HG03342 (cell line): ENCODE results near the gene ARMC8.

Source experiments
- ATAC-seq: cut with Tn5 transposase; IDR thresholded peaks from one replicate; pipeline ENCODE4 v1.9.1; 2021; ENCODE audit warnings: mild to moderate bottlenecking, moderate library complexity; ENCODE audit not compliant: unreplicated experiment

The ARMC8 gene

DNA sequence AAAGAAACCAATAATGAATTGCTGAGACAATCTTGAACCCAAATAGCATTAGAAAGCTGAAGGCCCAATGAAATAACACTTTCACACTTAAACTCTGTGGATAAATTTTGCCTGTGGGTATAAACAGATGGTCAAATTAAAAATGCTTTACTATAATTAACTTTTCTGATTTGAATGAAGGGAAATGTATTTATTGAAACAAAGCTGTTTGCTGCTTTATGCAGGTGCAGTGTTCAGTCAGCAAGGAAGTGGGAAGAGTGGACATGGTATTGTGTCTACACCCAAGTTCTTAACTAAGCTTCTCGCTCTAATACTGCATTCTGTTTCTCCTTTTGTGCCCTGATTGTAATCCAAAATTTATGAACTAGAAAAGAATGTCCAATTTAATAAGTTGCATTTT is 110.8 kb downstream of the ARMC8 start:
- ATAC-seq: no peak

DNA sequence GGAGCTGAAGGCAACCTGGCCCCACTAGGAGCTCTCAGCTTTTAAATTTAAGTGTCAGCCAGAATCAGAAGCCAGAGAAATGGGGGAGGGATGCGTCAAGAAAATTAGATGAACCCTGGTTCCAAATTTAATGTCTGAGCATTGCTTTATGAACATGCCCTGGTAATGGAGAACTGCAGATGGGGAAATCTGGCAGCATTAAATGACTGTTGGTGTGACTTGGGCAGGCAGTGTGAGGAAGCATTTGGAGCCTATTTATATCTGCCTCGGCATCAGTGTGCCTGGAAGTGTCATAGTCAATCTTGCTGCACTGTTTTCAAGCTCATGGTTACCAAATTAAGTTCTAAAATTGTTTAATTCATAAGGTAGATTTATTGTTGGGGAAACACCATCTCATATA is 113.5 kb downstream of the ARMC8 start:
- no peak for ATAC-seq

DNA sequence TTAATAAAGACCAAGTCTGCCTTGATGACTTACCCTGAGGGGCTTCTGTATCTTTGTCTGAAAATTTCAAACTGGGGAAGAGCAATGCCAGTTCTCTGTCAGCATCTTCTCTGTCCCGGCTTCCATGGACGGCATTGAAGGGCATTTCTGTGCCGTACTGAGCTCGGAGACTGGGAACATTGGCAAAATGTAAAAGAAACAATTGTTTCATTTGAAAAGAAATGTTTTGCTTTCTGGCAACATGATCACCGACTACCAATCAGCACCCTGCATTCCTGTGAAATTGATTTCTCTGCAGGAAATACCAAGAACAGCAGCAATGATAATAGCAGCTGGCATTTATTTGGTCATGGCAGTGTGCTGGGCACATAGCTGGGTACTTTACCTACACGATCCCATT is 116.4 kb downstream of the ARMC8 start:
- no peak for ATAC-seq

DNA sequence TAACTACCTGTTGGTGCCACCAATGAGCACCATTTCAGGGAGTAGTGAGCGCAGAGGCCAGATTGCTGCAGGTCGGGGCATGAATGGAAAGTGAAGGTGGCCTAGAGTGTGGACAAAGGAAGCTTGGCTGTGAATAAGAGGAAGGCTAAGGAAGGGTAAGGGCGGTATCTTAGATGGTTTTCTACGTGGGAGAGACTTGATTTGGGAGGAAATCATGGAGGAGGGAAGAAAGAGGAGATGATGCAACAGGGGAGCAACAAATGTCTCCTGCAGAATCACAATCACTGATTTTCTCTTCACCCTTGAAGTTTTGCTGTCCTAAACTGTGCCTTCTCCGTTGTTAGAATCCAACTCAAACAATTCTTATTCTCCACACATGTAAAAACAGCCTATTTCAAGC is 120.8 kb downstream of the ARMC8 start:
- no peak for ATAC-seq

DNA sequence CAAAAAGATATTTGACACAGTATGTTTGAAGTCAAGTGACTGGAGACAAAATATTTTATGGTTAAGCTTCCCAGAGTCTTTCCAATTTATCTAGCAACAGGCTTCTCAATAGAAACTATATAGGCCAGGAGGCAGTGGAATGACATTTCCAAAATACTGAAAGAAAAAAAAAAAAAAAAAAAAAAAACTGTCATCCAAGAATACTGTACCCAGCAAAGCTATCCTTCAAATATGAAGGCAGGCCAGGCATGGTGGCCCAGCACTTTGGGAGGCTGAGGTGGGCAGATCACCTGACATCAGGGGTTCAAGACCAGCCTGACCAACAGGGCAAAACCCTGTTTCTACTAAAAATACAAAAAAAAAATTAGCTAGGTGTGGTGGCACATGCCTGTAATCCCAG is 121.7 kb downstream of the ARMC8 start:
- no peak for ATAC-seq

DNA sequence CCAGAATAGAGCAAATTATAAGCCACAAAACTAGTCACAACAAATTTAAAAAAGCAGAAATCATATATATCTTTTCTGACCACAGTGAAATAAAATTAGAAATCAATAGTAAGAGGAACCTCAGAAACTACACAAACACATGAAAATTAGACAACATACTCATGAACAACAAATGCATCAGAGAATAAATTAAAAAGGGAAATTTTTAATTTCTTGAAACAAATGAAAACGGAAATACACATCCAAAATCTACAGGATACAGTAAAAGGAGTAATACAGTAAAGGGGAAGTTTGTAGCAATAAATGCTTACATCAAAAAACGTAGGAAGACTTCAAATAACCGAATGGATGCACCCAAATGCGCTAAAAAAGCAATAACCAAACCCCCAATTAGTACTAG is 123.4 kb downstream of the ARMC8 start:
- ATAC-seq: no peak

DNA sequence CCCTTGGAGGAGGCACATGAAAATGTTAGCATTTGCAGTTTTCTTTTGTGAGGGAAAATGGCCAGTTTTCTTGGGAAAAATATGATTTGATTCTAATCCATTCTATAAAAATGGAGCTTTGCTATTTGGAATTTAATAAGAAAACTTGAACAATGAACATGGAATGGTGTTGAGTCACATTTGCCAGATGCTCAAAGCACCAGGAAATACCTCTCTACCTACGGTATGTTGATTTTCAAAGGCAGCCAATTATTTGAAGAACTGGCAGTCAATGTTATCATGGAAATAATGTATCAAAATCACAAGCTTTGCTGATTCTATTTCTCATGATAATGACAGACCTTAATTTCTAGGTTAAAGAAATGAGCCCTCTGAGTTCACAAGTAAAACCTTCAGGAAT is 127.7 kb downstream of the ARMC8 start:
- ATAC-seq: no peak

DNA sequence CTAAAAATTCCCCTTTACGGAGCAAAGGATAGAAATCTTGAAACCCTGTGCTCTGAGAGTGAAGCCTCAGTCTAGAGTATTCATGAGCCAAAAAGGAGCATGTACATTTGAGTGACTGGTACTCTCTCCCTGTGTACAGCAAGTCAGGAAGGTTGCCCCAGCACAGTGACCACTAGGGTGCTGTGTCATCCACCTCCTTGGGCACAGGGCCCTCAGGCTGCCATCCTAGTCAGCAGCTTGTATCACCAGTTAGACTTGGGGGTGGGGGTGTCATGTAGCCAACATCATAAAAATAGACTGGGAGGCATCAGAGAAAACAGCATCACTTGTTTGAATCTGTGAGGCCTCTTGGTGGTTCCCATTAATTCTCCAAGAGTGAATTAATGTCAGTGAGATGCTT is 130.6 kb downstream of the ARMC8 start:
- ATAC-seq: no peak

DNA sequence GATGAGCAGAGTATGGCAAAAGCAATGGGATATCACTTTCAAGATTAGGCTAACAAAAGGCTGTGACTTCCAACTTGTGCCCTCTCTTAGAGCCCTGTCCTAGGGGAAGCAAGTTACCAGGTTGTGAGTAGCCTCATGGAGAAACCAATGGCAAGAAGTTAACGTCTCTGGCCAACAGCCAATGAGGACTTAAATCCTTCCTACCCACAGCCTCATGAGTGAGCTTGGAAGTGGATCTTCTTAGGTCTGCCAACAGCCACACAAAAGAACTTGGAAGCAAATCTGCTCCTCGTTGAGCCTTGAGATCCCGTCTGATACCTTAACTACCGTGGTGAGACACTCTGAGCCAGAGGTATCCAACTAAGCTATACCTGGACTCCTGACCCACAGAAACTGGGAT is 136.9 kb downstream of the ARMC8 start:
- ATAC-seq: no peak

DNA sequence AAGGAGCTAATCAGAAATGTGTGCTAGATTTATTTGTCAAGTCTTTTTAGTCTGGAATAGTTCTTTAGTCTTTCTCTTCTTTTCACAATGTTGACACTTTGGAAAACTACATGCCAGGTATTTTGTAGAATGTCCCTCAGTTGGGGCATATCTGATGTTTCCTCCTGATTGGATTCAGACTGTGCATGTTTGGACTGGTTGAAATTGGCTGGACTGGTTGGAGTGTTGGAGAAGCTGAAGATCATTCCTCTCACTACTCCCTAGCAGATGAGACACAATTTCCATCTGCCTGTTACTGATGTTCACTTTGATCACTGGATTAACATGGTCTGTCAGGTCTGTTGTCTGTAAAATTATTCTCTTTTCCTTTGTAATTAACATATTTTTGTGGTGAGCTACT is 138.9 kb downstream of the ARMC8 start:
- ATAC-seq: no peak

DNA sequence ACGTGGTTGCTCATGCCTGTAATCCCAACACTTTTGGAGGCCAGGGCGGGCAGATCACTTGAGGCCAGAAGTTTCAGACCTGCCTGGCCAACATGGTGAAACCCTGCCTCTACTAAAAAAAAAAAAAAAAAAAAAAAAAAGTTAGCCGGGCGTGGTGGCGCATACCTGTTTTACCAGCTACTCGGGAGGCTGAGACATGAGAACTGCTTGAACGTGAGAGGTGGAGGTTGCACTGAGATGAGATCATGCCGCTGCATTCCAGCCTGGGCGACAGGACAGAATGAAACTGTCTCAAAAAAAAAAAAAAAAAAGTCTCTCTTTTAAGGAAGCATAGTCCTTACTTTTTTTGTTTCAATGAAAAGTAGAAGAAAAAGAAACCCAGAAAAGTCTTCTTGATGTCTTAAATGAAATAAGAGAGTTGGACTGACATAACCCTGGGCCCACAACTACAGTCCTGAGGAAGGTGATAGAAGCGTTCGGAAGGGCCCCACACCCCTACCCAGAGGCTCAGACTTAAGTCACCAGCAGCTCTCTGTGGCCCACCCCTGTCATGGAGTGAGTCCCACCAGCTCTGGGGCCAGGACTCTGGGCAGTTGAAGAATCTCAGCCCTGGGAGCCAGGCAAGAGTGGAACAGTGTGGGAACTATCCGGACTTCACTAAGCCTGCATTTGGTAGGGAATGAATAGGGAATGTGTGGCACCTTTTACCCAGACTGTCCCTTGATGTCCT is 139.9 kb downstream of the ARMC8 start:
- no peak for ATAC-seq

DNA sequence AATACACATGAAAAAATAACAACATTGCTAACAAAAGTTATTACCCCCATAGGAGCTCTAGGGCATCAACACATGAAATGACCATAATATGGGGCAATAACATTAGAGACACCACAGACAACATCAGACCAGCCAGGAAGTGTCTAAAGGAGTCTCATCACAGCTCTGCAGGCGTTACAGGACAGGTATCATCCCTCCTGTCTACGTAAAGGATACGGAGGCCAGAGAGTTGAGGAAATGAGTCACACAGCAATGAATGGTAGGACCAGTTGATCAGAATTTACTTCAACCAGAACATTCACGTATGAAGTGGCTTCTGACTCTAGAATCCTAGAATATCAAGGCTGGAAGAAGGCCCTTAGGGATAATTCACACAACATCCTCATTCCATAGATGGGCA is 140.7 kb downstream of the ARMC8 start:
- no peak for ATAC-seq

DNA sequence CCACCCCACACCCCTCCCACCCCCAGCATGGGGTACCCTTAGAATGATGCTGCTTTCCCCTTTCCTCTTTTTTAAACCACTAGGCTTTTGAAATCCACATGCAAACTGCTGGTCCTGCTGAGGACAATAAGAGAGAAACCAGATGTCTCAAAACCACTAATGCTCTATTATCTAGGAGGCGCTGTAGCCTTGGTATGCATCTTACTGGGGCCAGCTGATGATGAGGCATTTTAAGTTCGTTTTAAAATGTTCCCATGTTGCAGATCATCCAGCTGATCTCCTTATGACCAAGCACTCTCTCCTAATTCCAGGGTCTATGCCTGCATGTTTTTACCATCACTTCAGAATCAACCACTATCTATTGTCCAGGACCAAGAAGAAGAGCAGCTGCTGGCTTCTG is 141.2 kb downstream of the ARMC8 start:
- ATAC-seq: no peak

DNA sequence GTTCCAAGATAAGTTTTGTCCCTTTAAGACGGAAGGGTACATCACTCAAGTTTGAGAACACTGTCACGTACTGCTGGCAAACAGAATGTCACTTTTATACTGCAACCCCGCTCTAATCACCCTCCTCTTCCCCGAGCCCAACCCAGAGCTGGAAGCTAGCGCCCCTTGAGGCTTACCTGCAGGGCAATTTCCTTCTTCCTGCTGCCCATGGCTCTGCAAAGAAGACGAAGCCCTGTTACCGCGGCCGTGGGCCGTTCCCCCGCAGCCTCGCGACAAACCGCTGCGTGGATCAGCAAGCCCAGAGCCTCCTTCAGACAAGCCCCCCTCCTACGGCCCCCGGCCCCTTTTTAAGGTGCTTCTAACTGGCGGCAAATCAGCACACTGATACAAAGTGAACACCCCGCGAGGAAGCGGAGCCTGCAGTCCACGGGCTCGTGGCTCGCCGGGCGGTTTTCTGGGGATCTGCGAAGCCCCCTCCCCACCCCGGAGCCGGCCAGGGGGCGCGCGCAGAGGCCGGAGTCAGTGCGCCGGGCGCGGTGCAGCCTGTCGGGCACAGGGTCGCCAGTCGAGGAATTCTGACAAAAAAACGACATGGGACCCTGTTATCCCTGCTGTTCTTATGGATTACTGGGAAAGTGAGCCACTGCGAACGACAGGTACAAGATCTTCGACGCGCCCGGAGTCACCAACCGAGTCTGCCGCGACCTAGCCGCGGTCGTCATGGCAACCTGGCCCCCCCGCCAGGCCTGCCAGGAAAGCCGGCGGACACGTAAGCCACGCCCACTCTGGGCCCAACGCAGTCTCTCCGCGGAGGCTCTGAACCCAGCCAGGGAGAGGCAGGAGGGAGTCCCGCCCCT is 142.3 kb downstream of the ARMC8 start, which contains the start of gene NME9:
NME9 (minus strand) TSS at position 725 of the 857 bp plus-strand sequence; CDS start at position 209, 516 bp downstream.
- peak; percentile 69 for ATAC-seq

DNA sequence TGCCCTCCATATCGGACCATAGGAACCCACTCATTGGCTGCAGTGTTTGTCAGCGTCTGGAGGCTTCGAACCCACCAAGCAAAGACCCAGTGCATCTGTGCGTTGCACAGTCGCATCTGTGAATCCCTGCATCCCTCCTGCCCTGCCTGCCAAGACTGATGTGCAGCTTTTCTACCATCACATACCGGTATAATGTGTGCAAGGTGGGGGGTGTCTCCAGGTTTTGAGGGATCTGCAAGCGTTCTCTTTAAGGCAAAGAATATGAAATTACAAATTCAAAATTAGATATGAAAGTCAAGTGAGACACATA is 142.8 kb downstream of the ARMC8 start:
- no peak for ATAC-seq

DNA sequence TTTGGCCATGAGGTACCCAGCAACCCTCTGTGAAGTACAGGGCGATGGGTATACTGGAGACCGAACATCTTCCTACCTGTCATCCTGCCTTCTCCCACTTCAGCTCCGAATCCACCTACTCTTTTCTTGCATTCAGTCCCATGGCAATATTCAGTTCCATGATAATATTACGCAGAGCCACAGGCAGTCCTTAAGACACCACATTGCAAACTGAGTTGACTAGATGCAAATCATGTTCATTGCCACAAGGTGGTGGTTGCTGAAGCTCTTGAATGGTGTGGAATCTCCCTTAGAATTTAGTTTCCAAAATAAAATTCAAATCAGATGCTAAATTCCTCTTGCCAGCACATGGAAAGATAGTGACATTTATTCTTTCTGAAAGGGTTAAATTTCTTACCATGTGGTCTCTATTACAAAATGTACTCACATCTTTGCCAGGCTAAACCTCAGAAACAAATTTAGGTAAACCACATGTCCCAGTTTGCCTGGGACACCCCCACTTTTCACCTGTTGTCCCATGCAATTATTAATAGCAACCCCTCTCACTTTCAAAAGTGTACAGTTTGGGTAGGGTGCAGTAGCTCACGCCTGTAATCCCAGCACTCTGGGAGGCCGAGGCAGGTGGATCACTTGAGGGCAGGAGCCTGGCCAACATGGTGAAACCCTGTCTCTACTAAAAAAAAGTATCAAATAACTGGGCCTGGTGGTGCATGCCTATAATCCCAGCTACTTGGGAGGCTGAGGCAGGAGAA is 144.2 kb downstream of the ARMC8 start:
- no peak for ATAC-seq

DNA sequence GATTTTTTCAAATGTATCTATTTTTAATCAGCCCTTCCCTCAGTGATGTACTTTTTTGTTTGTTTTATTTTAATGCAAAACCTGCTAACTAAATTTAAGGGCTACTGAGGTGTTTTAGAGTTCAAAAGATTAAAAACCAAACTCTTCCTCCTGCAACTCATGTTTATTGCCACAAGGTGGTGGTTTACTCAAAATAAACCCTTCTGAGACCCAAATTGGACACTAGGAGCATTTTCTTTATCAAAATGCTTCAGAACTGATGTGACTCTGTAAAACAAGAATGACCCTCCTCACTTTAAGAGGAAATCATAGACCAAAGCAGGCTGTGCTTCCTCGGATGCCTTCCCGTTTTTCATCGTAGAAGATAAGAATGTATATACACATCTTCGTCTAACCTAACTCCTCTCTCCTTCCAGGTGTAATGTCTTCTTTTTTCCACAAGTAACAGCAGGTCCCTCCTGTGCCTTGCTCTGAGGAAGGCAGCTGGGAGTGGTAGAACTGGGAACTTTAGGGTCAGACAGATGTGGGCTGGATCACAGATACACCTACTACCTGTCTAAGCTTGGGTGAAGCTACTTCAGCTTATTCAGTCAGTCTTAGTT is 145.5 kb downstream of the ARMC8 start:
- no peak for ATAC-seq

DNA sequence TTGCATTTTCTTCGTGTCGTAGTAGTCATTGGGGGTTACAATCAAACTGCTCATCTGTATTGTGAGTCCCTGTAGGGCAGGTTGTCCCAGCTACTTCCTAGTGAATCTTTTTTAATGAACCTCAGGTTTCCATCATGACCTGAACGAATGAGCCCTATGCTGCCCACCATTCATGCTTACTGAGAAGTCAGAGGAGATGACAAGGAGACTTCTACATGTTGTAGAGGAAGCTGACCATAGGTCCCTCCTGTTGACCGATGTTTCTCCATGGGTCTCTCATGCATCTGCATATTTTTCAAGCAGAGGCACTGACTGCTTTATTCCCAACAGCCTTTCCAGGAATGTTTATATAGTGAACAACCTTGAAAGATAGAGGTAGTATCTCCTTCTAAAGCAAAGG is 147.5 kb downstream of the ARMC8 start:
- ATAC-seq: no peak

DNA sequence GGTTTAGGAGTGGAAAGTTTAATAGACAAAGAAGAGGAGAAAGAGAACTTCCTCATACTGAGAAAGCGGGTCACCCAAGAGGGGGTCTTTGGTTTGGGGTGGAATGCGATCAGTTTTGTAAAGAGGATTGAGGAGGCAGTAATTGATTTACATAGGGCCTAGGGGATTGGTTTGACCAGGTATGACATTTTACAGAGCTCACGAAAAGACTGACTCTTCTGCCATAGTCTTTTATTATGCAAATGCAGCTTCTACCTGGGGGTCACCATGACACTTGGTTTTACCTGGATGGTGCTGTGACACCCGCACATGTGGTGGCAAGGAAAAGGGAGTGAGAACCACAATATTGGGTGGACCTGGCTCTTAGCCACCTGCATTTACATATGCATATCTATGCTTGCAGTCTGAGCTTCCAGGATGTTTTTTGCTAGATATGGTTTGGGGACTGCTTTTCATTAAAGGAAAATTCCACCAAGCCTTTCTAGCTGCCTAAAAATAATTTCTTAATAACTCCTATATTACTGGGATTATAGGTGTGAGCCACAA is 149.4 kb downstream of the ARMC8 start:
- ATAC-seq: no peak

DNA sequence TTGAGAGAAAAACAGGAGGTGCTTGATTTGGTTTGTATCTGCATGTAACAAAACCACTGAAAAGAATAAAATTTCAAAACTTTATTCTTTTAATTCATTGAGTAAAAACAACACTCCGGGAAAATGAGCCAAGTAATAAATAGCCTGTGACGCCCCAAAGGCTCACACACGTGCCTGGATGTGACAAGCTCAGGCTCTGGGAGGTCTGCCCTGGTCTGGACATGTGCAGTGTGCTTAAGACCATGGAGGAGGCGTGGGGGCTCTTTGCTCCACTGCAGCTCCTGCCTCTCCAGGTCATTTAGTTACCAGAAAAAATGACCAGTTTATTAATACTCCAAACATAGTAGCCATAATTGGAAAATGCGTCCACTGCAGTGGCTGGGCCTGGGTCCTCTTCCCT is 151.1 kb downstream of the ARMC8 start:
- no peak for ATAC-seq

DNA sequence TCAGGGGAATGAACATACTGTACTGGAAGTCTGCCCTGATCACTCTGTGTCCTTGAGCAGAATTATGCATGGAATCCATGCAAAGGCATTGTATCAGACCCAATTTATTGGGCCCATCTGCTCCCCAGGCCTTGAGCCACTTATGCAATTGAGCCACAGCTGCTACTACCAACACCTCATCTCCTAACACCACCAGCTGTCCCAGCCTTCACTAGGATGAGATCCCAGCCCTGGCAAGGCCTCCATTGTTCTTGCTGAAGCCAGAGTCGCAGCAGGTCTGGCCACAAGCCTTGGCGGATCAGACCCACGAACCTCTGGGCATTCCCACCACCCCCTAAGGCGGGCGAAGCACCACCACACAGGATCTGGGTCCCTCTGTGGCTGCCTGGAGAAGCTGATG is 151.7 kb downstream of the ARMC8 start:
- no peak for ATAC-seq
